ENCODE results near the gene SAMSN1. TPM values are rescaled to one million over a fixed set of nuclear protein-coding genes. Genes with fewer than 3 reads are reported as not detected.

Gene SAMSN1
- total RNA-seq, 1 donor = under 0.01 TPM

DNA sequence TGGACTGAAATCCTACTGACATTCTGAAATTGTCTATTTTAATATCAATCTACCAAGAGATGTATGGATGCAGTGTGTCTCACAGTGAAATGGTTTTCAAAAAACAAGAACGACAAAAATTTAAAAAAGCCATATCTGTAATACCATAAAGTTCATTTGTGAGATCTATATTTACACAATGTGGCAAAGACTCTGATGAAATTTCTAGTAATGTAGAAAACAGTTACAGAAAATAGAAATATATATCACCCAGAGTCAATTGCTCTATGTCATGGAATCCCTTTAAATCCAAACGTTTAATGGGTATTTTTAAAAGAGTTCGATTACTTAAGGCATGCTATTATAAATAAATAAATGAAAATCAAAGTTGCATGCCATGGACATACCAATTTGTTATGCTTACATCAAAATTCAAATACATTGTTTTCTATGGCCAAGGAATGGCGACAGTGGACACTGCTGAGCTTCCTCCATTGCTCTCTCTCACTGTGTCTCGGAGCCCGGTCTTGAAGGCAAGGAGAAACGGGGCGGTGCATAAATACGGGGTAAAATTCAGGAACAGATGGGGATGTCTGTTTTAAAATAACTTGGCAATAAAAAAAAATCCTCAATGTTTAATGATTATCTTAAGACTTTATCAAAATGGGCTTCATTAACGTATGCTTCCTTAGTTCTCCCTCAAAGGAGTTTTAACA is 37.0 kb upstream of the SAMSN1 start:
- Histone ChIP-seq H3K4me2 (ENCODE audit: insufficient read depth, low read length) (no peak overlapping the region), H3K36me3 (ENCODE audit: insufficient read depth, low read length) (no peaks in the 10 kb centered on the region), H3K4me3 (ENCODE audit: insufficient read depth, low read length) (no peak overlapping the region), H3K27ac (ENCODE audit: low read depth, low read length) (no peak overlapping the region), H4K20me1 (ENCODE audit: insufficient read depth, low read length) (no peaks in the 10 kb centered on the region), H3K9me3 (ENCODE audit: low read depth, low read length) (no peaks in the 10 kb centered on the region), H3K79me2 (ENCODE audit: insufficient read depth, low read length) (no peaks in the 10 kb centered on the region), H3K4me1 (ENCODE audit: insufficient read depth, low read length) (no peaks in the 10 kb centered on the region), H3K27me3 (ENCODE audit: insufficient read depth, low read length) (no peaks in the 10 kb centered on the region), H2AFZ (ENCODE audit: low read length) (no peak overlapping the region)
- DNase-seq (ENCODE audit: insufficient read length, low spot score, missing footprints) = no peak
- TF ChIP-seq, protein P1, sequence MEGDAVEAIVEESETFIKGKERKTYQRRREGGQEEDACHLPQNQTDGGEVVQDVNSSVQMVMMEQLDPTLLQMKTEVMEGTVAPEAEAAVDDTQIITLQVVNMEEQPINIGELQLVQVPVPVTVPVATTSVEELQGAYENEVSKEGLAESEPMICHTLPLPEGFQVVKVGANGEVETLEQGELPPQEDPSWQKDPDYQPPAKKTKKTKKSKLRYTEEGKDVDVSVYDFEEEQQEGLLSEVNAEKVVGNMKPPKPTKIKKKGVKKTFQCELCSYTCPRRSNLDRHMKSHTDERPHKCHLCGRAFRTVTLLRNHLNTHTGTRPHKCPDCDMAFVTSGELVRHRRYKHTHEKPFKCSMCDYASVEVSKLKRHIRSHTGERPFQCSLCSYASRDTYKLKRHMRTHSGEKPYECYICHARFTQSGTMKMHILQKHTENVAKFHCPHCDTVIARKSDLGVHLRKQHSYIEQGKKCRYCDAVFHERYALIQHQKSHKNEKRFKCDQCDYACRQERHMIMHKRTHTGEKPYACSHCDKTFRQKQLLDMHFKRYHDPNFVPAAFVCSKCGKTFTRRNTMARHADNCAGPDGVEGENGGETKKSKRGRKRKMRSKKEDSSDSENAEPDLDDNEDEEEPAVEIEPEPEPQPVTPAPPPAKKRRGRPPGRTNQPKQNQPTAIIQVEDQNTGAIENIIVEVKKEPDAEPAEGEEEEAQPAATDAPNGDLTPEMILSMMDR (IDR thresholded peaks at IDR 0.05; ENCODE audit: extremely low read depth, low read depth, low read length) = no peak

DNA sequence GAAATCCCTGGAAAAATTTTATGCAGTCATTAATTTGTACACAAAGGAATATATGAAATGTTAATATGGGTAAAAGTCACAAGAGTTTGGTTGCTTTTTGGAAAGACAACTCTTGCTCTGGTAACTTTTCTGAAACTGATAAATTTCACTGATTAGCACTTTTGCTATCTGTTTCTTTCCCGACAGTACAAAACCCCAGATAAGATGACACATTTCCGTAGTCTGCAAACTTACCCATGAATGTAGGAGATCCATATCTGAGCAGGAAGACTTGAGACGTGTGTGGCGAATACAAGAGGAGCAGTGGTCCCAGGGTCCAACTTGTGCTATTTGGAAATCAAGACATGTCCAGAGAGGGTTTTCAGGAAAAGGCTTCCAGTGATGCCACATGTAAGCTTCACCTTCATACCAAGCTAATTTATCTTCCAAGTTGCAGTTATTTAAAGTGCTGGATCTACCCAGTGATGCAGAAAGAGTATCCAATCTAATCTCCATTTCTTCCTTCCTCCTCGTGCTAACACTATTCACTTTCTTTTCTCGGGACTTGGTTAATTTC is 35.9 kb upstream of the SAMSN1 start:
- no peaks in the 10 kb centered on the region for H3K4me1 ChIP-seq (ENCODE audit: insufficient read depth, low read length)
- H3K27ac ChIP-seq (ENCODE audit: low read depth, low read length) = no peak overlapping the region
- no peak overlapping the region for H3K4me3 ChIP-seq (ENCODE audit: insufficient read depth, low read length)
- H3K9me3 ChIP-seq (ENCODE audit: low read depth, low read length) = no peaks in the 10 kb centered on the region
- TF ChIP-seq, protein P1 (IDR thresholded peaks at IDR 0.05; ENCODE audit: extremely low read depth, low read depth, low read length) = no peak
- no peak for DNase-seq (ENCODE audit: insufficient read length, low spot score, missing footprints)
- H2AFZ ChIP-seq (ENCODE audit: low read length) = no peak overlapping the region
- no peak overlapping the region for H3K4me2 ChIP-seq (ENCODE audit: insufficient read depth, low read length)
- H4K20me1 ChIP-seq (ENCODE audit: insufficient read depth, low read length) = no peaks in the 10 kb centered on the region
- H3K36me3 ChIP-seq (ENCODE audit: insufficient read depth, low read length) = no peaks in the 10 kb centered on the region
- no peaks in the 10 kb centered on the region for H3K27me3 ChIP-seq (ENCODE audit: insufficient read depth, low read length)
- no peaks in the 10 kb centered on the region for H3K79me2 ChIP-seq (ENCODE audit: insufficient read depth, low read length)

DNA sequence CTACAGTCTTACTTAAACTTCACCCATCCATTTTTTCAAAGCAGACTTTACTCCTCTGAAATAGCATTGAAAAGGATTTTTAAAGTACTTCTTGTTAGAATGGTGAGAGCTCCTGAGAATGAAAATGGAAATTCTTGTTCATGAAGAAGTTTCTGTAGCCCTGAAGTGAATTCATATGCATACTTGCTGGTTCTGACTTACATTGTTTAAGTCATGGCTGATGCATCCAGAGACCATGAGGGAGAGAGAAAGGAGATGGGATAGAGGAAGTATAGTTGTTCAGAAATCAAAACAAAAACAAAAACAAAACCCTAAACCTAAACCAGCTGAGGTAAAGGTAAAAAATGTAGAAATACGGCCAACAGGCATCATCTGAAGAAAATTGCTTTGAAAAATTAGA is 27.1 kb upstream of the SAMSN1 start:
- no peaks in the 10 kb centered on the region for H3K36me3 ChIP-seq (ENCODE audit: insufficient read depth, low read length)
- H3K79me2 ChIP-seq (ENCODE audit: insufficient read depth, low read length) = no peaks in the 10 kb centered on the region
- no peaks in the 10 kb centered on the region for H3K27me3 ChIP-seq (ENCODE audit: insufficient read depth, low read length)
- H4K20me1 ChIP-seq (ENCODE audit: insufficient read depth, low read length) = no peaks in the 10 kb centered on the region
- TF ChIP-seq, protein P1 (IDR thresholded peaks at IDR 0.05; ENCODE audit: extremely low read depth, low read depth, low read length) = no peak
- no peak overlapping the region for H3K4me2 ChIP-seq (ENCODE audit: insufficient read depth, low read length)
- H2AFZ ChIP-seq (ENCODE audit: low read length) = no peak overlapping the region
- no peaks in the 10 kb centered on the region for H3K9me3 ChIP-seq (ENCODE audit: low read depth, low read length)
- H3K27ac ChIP-seq (ENCODE audit: low read depth, low read length) = no peak overlapping the region
- no peaks in the 10 kb centered on the region for H3K4me1 ChIP-seq (ENCODE audit: insufficient read depth, low read length)
- DNase-seq (ENCODE audit: insufficient read length, low spot score, missing footprints) = no peak
- no peak overlapping the region for H3K4me3 ChIP-seq (ENCODE audit: insufficient read depth, low read length)

DNA sequence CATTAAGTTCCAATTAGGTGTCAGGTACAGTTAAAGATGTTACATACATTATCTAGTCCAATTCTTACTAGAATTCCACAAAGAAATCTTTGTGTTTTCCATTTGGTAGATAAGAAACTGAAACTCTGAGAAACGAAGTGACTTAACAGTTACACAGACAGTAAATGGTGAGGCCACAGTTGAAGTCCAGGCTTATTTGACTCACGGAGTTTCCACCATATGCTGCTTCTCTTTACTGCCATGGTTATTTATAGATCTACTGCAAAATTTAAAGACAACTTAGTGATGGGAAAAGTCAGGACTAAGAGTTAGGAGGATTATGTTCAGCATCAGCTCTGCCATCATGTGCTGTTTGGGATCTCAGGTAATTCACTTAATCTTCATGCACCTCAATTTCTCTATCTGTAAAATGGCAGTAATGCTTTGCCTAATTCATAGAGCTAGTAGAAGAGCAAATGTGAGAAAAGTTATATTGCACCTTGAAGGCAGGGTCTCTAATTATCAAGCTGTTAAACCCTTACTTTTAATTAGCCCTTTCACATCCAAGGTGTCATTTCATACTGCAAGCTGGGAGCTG is 26.2 kb upstream of the SAMSN1 start:
- Histone ChIP-seq H4K20me1 (ENCODE audit: insufficient read depth, low read length) (no peaks in the 10 kb centered on the region), H3K27ac (ENCODE audit: low read depth, low read length) (no peak overlapping the region), H3K4me3 (ENCODE audit: insufficient read depth, low read length) (no peak overlapping the region), H3K4me2 (ENCODE audit: insufficient read depth, low read length) (no peak overlapping the region), H3K36me3 (ENCODE audit: insufficient read depth, low read length) (no peaks in the 10 kb centered on the region), H2AFZ (ENCODE audit: low read length) (no peak overlapping the region), H3K9me3 (ENCODE audit: low read depth, low read length) (no peaks in the 10 kb centered on the region), H3K27me3 (ENCODE audit: insufficient read depth, low read length) (no peaks in the 10 kb centered on the region), H3K4me1 (ENCODE audit: insufficient read depth, low read length) (no peaks in the 10 kb centered on the region), H3K79me2 (ENCODE audit: insufficient read depth, low read length) (no peaks in the 10 kb centered on the region)
- no peak for DNase-seq (ENCODE audit: insufficient read length, low spot score, missing footprints)
- TF ChIP-seq, protein P1 (IDR thresholded peaks at IDR 0.05; ENCODE audit: extremely low read depth, low read depth, low read length) = no peak

All from osteoblast (primary cell).